Natural killer cell (primary cell): ENCODE measurements around the gene NUDT12. TPM values are rescaled to one million over a fixed set of nuclear protein-coding genes. Genes with fewer than 3 reads are reported as not detected.

Experiments used
- ATAC-seq, 3 donors: fragments of 150-1000 bp in 2 of 3; fragments of 200-7000 bp in 1 of 3; cut with Tn5 transposase; 1 replicate in 1 of 3; 2 replicates in 2 of 3; pipeline ENCODE4 v1.10.0; 2021; ENCODE audit warnings: mild to moderate bottlenecking in 2 of 3, moderate library complexity in 2 of 3
- DNase-seq, 2 donors: peaks; one replicate each; pipeline versions ENCODE4 v3.0.0 to v3.0.0-alpha.2; 2013 to 2021; ENCODE audit warnings: mixed read lengths in 1 of 2
- H3K27ac ChIP-seq: one replicate; pipeline ENCODE4 v1.5.1; 2013; ENCODE audit warnings: mild to moderate bottlenecking, low read length
- H3K27me3 ChIP-seq: one replicate; pipeline ENCODE4 v1.6.1; 2013; ENCODE audit warnings: low read length; ENCODE audit not compliant: control insufficient read depth, insufficient read depth
- H3K36me3 ChIP-seq: one replicate; pipeline ENCODE4 v1.6.1; 2013; ENCODE audit warnings: low read length; ENCODE audit not compliant: control insufficient read depth, insufficient read depth
- H3K4me1 ChIP-seq: one replicate; pipeline ENCODE4 v1.6.1; 2013; ENCODE audit warnings: low read length; ENCODE audit not compliant: control insufficient read depth, insufficient read depth
- H3K4me3 ChIP-seq: one replicate; pipeline ENCODE4 v1.5.1; 2013; ENCODE audit warnings: low read length
- H3K9me3 ChIP-seq: one replicate; pipeline ENCODE4 v1.6.1; 2013; ENCODE audit warnings: low read length; ENCODE audit not compliant: control insufficient read depth, insufficient read depth
- H3K27ac Mint-ChIP-seq, 2 donors: one replicate each; pipeline ENCODE4 v1.8.0; 2022; ENCODE audit warnings: mild to moderate bottlenecking in 2 of 2, mixed read lengths in 2 of 2, moderate library complexity in 1 of 2
- H3K27me3 Mint-ChIP-seq, 2 donors: one replicate each; pipeline ENCODE4 v1.8.0; 2022; ENCODE audit warnings: low read depth in 2 of 2, mixed read lengths in 2 of 2
- H3K36me3 Mint-ChIP-seq: one replicate; pipeline ENCODE4 v1.8.0; 2022; ENCODE audit warnings: mixed read lengths
- H3K4me1 Mint-ChIP-seq, 2 donors: one replicate each; pipeline ENCODE4 v1.8.0; 2022; ENCODE audit warnings: mixed read lengths in 2 of 2
- H3K4me3 Mint-ChIP-seq: one replicate; pipeline ENCODE4 v1.8.0; 2022; ENCODE audit warnings: mild to moderate bottlenecking, moderate library complexity, mixed read lengths
- H3K9me3 Mint-ChIP-seq, 2 donors: one replicate each; pipeline ENCODE4 v1.8.0; 2022; ENCODE audit warnings: mixed read lengths in 2 of 2
- CTCF ChIP-seq: fragments of 200-600 bp; IDR thresholded peaks from one replicate; pipeline ENCODE4 v1.8.0; 2022; ENCODE audit warnings: antibody characterized with exemption
- WGBS: methylation state at CpG from one replicate; pipeline ENCODE4 v1.1.7; 2013; ENCODE audit warnings: missing lambda C conversion rate; ENCODE audit not compliant: insufficient coverage; 5-methylcytosine and 5-hydroxymethylcytosine counted together
- intact Hi-C: fragments of 100-400 bp; cut with micrococcal nuclease; formaldehyde crosslinking; loops from one replicate; pipeline ENCODE4 v1.14.2; 2022
- total RNA-seq, 4 donors: library from RNA; stranded (reverse); fragments of 120-200 nt in 1 of 4; gene quantifications; one replicate each; pipeline versions ENCODE4 v1.2.3 to v1.2.4, GENCODE V29; 2013 to 2022

The NUDT12 gene
- total RNA-seq, 3 donors from 2014 or later (not counting 1 experiment from before 2014, with no cell fraction given), result 0.61 to 1.2 TPM; not detected in 1

GRCh38 chr5:103565719-103566118, 3.1 kb upstream of the NUDT12 start:
- TF ChIP-seq CTCF, result no peak
- intact Hi-C loops, result no loop called here
- Histone ChIP-seq H3K4me1 (peaks cover 4% of the 10 kb centered on the region), H3K36me3 (no peaks in the 10 kb centered on the region), H3K9me3 (no peaks in the 10 kb centered on the region), H3K27ac (no peak overlapping the region), H3K27me3 (no peaks in the 10 kb centered on the region), H3K4me3 (no peak overlapping the region)
- peaks cover 0 to 2% of the 10 kb centered on the region in 2 donors for H3K27me3 Mint-ChIP-seq
- DNase-seq, result no peak
- H3K9me3 Mint-ChIP-seq, result no peaks in the 10 kb centered on the region
- WGBS, result 83% methylated on average over 4 of the region's 4 CpGs
- no peak overlapping the region for H3K4me3 Mint-ChIP-seq
- peaks cover 12 to 14% of the 10 kb centered on the region in 2 donors for H3K4me1 Mint-ChIP-seq
- no peak for ATAC-seq
- no peaks in the 10 kb centered on the region for H3K36me3 Mint-ChIP-seq
- H3K27ac Mint-ChIP-seq, result no peak overlapping the region

- Histone ChIP-seq H3K4me1 (peaks cover 4% of the 10 kb centered on the region), H3K9me3 (no peaks in the 10 kb centered on the region), H3K4me3 (peak overlapping the region; percentile 36), H3K27ac (peak overlapping the region; percentile 15), H3K36me3 (no peaks in the 10 kb centered on the region), H3K27me3 (no peaks in the 10 kb centered on the region)
- DNase-seq, result no peak
- H3K27ac Mint-ChIP-seq, result peak overlapping the region; percentile 32 to 84
- H3K36me3 Mint-ChIP-seq, result no peaks in the 10 kb centered on the region
- peaks cover 0 to 3% of the 10 kb centered on the region in 2 donors for H3K9me3 Mint-ChIP-seq
- peak; percentile 30 to 51 (median 34) for ATAC-seq
- H3K27me3 Mint-ChIP-seq, result no peaks in the 10 kb centered on the region
- H3K4me1 Mint-ChIP-seq, result peaks cover 12 to 14% of the 10 kb centered on the region in 2 donors
- H3K4me3 Mint-ChIP-seq, result peak overlapping the region; percentile 89
- no peak for TF ChIP-seq CTCF
- 9% methylated on average over 9 of the region's 14 CpGs for WGBS
- intact Hi-C loops, result no loop called here
Measured at GRCh38 chr5:103561685-103562452, 720 bp downstream of the NUDT12 start.

GRCh38 chr5:103560826-103561225, 1.8 kb downstream of the NUDT12 start:
- Mint-ChIP-seq H3K36me3 (no peaks in the 10 kb centered on the region), H3K9me3 (peaks cover 0 to 3% of the 10 kb centered on the region in 2 donors), H3K4me1 (peaks cover 12 to 14% of the 10 kb centered on the region in 2 donors), H3K4me3 (no peak overlapping the region), H3K27me3 (no peaks in the 10 kb centered on the region), H3K27ac (no peak overlapping the region)
- Histone ChIP-seq H3K9me3 (no peaks in the 10 kb centered on the region), H3K27ac (no peak overlapping the region), H3K4me3 (no peak overlapping the region), H3K4me1 (peaks cover 4% of the 10 kb centered on the region), H3K36me3 (no peaks in the 10 kb centered on the region), H3K27me3 (no peaks in the 10 kb centered on the region)
- ATAC-seq (no peak), DNase-seq (no peak)
- intact Hi-C loops, result no loop called here
- TF ChIP-seq CTCF, result no peak
- whole genome bisulfite sequencing, result 88% methylated on average over 1 of the region's 3 CpGs

GRCh38 chr5:103546858-103547257, 15.7 kb downstream of the NUDT12 start:
- no peaks in the 10 kb centered on the region for H3K36me3 ChIP-seq
- Mint-ChIP-seq H3K27ac (no peak overlapping the region), H3K9me3 (no peaks in the 10 kb centered on the region), H3K27me3 (no peaks in the 10 kb centered on the region), H3K4me3 (no peak overlapping the region), H3K4me1 (no peaks in the 10 kb centered on the region), H3K36me3 (no peaks in the 10 kb centered on the region)
- TF ChIP-seq CTCF, result no peak
- ATAC-seq (no peak), DNase-seq (no peak)
- no peaks in the 10 kb centered on the region for H3K4me1 ChIP-seq
- intact Hi-C loops, result no loop called here
- 94% methylated on average over 2 of the region's 2 CpGs for WGBS
- H3K9me3 ChIP-seq, result no peaks in the 10 kb centered on the region
- no peak overlapping the region for H3K4me3 ChIP-seq
- H3K27me3 ChIP-seq, result no peaks in the 10 kb centered on the region
- H3K27ac ChIP-seq, result no peak overlapping the region
